ENCODE data around the gene SUPT5H. TPM values are rescaled to one million over a fixed set of nuclear protein-coding genes. Genes with fewer than 3 reads are reported as not detected.
A peak's percentile ranks its signal among the peaks of the same experiment; 100 is the strongest.

Gene SUPT5H
- total RNA-seq, 1 experiment from 2014 or later, result 84.8 TPM

DNA sequence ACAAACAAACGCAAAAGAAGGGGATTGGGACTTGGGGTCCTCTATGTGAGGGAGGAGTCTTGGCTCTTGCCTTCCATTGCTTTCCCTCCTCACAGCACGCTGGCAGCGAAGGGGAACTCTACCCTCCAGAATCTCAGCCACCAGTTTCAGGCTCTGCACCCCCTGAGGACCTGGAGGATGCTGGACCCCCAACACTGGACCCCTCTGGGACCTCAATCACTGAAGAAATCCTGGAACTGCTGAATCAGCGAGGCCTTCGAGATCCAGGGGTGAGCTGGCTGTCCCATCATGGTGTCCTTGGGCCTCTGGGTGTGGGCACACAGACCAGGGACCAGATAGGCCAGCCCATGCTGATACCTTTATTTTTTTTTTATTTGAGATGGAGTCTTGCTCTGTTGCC is 23.4 kb upstream of the SUPT5H start:
- in situ Hi-C loops (cut with HindIII; ENCODE audit: low sequenced_read_pairs), result no loop called here

DNA sequence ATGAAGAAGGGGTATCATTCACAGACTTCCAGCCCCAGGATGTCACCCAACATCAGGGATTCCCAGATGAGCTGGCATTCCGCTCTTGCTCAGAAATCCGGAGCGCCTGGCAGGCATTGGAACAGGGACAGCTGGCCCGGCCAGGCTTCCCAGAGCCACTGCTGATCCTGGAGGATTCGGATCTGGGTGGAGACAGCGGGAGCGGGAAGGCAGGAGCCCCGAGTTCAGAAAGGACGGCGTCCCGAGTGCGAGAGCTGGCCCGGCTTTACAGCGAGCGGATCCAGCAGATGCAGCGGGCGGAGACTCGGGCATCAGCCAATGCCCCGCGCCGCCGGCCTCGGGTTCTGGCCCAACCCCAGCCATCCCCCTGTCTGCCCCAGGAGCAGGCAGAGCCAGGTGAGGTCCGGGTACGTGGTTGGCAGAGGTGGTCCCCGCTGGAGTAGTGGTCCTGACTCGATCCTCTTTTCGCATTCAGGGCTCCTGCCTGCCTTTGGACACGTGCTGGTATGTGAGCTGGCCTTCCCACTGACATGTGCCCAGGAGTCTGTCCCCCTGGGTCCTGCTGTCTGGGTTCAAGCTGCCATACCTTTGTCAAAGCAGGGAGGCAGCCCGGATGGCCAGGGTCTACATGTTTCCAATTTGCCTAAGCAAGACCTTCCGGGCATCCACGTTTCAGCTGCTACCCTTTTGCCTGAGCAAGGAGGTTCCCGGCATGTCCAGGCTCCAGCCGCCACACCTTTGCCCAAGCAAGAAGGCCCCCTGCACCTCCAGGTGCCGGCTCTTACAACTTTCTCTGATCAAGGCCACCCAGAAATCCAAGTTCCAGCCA is 21.9 kb upstream of the SUPT5H start:
- in situ Hi-C loops (cut with HindIII; ENCODE audit: low sequenced_read_pairs), result no loop called here
- no peak for DNase-seq (ENCODE audit: low spot score)

More for the DNA sequence above, 23.4 kb upstream of the SUPT5H start:
- DNase-seq (ENCODE audit: low spot score), result no peak

DNA sequence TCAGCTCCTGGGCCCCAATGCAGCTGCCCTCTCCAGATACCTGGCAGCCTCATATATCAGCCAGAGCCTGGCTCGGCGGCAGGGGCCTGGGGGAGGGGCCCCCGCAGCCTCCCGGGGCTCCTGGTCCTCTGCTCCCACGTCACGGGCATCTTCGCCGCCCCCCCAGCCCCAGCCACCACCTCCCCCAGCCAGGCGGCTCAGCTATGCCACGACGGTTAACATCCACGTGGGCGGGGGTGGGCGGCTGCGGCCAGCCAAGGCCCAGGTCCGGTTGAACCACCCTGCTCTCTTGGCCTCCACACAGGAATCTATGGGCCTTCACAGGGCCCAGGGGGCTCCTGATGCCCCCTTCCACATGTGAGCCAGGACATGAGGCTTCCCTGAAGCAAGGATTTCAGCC is 20.4 kb upstream of the SUPT5H start:
- in situ Hi-C loops (cut with HindIII; ENCODE audit: low sequenced_read_pairs), result no loop called here
- DNase-seq (ENCODE audit: low spot score), result no peak

DNA sequence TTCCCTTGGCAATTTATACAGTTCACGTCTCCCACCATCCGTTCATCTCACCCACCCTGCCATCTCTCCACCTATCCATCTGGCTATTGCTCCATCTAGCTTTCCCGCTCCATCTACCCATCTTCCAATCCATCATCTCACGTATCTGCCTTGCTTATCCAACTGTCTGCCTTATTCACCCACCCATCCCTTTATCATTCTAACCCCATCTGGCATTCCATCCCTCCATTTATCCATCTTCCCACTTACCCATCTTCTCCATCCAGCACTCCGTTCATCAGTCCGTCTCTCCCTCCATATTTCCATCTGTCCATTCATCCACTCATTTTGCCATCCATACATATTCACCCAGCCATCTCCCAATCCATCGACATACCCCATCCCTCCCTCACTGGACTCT is 19.6 kb upstream of the SUPT5H start:
- no peak for DNase-seq (ENCODE audit: low spot score)
- in situ Hi-C loops (cut with HindIII; ENCODE audit: low sequenced_read_pairs), result no loop called here

DNA sequence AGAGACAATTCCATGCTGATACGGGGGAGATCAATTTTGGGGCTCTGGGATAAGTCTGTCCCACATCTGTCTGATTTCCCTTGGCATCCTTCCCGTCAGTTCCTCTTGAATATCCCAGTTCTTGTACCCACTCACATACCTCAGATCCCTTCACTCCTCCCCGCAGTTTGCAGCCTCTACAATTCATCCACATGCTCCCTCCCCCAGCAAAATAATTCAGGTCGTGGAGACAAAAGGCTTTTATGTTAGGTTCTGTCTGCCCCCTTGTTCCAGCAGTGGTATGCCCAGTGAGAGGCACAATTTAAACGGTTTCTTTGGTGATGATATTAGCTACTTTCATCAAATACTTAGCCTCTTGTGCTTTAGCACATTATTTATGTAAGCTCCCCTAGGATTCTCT is 19.2 kb upstream of the SUPT5H start:
- in situ Hi-C loops (cut with HindIII; ENCODE audit: low sequenced_read_pairs), result no loop called here
- DNase-seq (ENCODE audit: low spot score), result no peak

DNA sequence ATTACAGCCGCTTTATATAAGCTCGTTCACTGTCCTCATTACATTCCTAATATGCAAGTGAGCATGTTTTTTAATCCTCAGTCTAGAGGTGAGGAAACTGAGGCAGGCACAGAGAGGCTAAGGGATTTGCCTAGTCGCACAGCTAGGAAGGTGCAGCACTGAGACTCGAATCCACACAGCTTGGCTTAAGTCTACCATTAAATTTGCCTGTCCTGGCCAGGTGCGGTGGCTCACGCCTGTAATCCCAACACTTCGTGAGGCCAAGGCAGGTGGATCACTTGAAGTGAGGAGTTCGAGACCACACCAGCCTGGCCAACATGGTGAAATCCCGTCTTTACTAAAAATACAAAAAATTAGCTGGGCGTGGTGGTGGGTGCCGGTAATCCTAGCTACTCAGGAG is 17.7 kb upstream of the SUPT5H start:
- DNase-seq (ENCODE audit: low spot score), result no peak
- in situ Hi-C loops (cut with HindIII; ENCODE audit: low sequenced_read_pairs), result no loop called here

DNA sequence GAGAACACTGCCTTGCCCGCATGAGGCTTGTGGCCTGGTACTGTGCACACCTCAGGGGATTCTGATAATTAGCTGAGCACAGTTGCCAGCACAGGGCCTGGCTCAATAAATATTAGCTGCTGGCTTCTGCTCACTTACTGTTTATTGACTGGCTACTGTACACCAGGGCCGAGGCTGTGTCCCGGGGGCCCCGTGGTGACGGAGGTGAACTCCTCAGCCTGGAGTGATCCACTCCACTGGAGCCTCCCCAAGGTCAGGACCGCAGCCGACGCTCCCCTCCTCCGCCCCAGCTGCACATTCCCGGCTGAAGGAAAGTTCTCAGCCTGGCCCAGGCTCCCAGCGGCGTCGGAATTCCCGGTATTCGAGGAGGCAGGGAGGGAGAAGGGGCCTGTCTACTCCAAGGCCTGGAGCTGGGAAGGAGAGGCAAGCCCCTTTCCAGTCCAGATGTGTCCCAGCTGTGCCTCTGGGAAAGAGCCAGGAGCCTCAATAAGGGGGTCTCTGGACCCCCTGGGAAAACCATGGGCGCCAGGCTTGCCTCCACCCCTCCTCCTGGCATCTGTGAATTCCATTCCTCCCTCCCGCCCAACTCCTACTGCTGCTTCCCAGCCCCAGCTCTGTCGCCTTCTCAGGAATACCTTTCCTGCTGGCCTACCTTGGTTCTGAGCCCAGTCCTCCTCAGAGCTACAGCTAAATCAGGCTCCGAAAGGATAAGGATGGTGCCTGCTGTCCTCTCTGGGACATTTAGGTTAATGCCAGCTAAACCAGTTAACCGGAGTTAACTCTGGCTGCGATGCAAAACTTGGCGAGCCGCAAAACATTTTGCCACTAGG is 16.9 kb upstream of the SUPT5H start:
- peak; percentile 48 for DNase-seq (ENCODE audit: low spot score)
- in situ Hi-C loops (cut with HindIII; ENCODE audit: low sequenced_read_pairs), result no loop called here

DNA sequence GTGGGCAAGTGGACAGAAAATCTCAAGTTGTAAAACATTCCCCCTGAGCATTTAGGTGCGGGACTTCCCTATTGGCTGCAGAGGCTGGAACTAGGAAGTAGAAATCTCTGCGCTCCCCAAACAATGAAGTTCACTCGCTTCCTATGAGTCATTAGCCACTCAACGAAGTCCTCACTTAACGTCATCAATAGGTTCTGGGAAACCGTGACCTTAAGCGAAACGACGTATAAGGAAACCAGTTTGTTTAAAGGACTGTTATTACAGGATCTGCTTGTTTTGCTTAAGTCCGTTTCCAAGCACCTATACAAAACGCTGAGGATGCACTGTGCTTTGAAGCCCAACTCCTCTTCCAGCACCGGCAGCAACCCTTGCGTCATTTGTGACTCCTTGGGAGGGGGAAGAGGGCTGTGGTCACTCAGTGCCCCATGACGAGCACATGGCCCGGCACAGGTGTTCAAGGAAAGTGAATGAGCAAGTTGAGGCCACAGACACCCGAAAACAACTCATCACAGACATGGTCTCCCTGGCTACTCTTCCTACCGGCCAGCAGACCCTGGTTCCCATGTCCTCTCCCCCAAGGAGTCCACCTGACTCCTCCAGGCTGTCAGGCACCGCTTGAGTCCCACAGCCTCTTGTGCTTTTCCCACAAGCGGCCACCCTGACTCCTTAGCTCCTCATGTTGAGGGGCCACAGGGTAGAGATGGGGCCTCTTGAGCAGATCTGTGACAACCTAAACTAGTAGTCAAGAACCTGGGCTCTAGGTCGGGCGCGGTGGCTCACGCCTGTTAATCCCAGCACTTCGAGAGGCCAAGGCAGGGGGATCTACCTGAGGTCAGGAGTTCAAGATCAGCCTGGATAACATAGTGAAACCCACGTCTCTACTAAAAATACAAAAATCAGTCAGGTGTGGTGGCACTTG is 14.4 kb upstream of the SUPT5H start:
- peak; percentile 68 for DNase-seq (ENCODE audit: low spot score)
- in situ Hi-C loops (cut with HindIII; ENCODE audit: low sequenced_read_pairs), result no loop called here

DNA sequence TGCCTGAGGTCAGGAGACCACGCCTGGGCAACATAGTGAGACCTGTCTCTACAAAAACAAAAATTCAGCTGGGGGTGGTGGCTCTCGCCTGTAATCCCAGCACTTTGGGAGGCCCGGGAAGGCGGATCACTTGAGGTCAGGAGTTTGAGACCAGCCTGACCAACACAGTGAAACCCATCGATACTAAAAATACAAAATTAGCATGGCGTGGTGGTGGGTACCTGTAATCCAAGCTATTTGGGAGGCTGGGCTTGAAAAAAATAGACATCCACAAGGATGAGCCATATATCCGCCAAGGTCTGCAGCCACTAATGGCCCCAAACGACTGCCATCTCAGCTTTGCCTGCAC is 12.7 kb upstream of the SUPT5H start:
- in situ Hi-C loops (cut with HindIII; ENCODE audit: low sequenced_read_pairs), result no loop called here
- no peak for DNase-seq (ENCODE audit: low spot score)

DNA sequence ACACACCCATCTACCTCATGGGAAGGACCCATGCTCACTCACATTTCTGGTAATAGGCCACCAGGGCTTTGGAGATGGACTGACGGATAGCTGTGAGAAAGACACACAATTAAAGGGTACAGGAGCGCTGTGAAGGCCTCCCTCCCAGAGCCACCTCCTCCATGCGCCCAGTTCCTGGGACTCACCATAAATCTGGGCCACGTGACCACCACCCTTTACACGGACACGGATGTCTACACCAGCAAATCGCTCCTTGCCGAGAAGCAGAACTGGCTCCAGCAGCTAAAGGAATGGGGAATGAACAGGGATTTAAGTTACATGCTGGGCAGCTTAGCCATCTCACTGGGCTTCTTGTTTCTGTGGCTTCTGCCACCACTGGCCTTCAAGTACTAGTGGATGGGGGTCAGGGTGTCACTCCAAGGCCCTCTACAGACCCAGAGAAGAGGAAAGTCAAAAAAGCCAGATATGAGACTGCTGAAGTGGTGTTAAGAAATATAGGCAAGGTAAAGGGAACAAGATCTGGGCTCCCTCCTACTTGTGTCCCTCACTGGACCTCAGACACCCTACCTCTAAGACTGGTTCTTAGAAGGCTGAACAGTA is 11.8 kb upstream of the SUPT5H start:
- DNase-seq (ENCODE audit: low spot score), result no peak
- in situ Hi-C loops (cut with HindIII; ENCODE audit: low sequenced_read_pairs), result no loop called here

DNA sequence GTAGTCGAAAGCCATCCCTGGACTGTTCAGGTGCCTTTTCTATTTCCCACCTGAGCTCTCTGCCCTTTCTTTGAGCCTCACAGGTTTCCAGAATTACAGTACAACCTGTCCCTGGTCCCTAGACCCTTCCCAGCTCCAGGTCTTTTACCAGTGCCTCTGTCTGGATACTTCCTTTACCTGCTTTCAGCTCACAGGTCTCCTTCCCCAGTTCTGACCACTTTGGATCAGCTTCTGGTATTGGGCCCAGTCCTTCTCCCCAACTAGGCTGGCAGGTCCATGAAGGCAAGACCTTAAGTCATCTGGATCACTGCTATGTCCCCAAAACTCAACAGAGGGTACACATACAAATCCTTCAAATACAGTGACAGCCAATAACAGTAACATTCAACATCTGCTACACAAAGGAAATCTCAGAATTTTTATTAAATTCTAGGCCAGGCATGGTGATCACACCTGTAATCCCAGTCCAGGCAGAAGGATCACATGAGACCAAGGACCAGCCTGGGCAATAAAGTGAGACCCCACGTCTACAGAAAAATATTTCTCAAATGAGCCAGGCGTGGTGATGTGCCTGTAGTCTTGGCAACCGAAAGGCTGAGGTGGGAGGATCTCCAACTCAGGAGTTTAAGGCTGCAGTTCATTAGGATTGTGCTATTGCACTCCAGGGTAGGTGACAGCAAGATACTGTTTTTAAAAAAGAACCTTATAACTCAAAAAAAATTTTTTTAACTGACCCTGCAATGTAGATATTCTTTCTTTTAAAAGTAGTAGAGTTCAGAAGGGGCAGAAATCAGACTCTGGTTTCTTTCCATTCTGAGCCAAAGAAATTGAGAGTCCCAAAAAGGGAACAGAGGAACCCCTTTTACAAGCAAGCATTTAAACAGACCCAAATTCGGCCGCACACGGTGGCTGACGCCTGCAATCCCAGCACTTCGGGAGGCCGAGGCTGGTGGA is 11.0 kb upstream of the SUPT5H start:
- DNase-seq (ENCODE audit: low spot score), result no peak
- in situ Hi-C loops (cut with HindIII; ENCODE audit: low sequenced_read_pairs), result no loop called here

DNA sequence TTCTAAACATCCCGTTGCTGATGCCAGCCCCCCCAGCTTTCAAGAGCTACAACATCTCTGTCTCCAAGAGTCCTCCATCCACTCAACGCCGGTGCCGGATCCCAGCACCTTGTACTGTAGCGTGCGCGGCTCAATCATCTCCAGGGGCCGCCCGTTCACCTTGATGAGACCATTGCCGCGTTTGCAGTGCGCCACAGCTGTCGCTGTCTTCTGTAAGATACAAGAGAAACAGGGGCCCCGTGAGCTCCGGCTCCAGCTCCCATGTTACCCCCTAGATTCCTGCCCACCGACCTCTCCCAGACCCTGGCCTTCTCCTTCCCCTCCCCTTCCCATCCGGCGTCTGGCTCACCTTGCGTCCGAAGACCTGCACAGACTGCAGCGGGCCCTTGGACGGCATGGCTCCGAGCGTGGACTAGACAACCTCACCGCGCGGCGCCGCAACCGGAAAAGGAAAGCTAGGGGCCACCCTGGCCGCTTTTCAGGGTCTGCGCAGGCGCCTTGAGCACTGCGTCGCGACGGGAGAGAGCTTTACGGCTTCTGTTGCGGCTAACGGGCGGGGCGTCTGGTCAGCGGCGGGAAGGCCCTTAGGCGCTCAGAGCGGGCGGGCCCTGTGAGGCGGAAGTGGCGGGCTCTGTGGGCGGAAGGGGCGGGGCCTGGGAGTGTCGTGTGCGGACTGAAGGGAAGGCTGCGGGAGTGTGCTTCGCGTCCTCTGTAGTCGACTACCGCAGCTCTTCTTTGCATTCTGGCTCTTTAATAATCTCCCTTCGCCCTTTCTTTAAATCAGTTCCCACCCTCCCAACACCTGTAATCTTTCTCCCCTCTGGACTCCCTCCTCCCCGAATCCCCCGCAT is 9.7 kb upstream of the SUPT5H start, which contains the start of gene RPS16:
Gene RPS16, minus strand, starts transcription at position 451 of the 851 bp plus-strand sequence. Its CDS starts 54 bp downstream, at position 397.
- in situ Hi-C loops (cut with HindIII; ENCODE audit: low sequenced_read_pairs), result no loop called here
- DNase-seq (ENCODE audit: low spot score), result peak; percentile 98

DNA sequence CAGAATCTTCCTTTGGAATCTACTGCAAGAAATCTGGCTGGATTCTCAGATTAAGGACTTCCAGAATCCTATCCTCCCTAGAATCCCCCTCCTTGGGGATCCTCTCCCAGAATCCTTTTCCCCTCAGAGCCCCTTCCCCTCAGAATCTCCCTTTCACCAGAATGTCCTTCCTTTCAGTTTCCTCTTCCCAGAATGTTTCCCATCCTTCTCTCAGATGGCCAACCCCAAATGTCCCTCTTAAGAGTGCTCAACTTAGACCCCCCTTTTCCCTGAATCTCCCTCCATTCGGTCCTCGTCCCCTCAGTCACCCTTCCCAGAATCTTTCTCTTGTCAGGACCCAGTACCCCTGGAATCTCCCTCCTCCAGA is 9.0 kb upstream of the SUPT5H start:
- DNase-seq (ENCODE audit: low spot score), result no peak
- in situ Hi-C loops (cut with HindIII; ENCODE audit: low sequenced_read_pairs), result no loop called here

DNA sequence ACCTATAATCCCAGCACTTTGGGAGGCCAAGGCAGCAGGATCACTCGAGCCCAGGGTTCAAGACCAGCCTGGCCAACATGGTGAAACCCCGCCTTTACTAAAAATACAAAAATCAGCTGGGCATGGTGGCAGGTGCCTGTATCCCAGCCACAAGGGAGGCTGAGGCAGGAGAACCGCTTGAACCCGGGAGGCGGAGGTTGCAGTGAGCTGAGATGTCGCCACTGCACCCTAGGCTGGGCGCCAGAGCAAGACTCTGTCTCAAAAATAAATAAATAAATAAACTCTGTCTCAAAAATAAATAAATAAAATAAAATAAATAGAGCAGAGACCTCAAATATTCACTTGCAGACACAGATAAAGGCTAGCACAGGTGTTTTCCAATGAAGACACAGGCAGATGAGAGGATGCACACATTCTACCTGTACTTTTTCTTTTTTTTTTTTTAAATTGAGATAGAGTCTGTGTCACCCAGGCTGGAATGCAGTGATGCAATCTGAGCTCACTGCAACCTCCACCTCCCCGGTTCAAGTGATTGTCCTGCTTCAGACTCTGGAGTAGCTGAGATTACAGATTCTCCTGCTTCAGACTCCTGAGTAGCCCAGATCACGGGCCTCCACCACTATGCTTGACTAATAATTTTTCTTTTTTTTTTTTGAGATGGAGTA is 7.0 kb upstream of the SUPT5H start:
- DNase-seq (ENCODE audit: low spot score), result no peak
- in situ Hi-C loops (cut with HindIII; ENCODE audit: low sequenced_read_pairs), result no loop called here

DNA sequence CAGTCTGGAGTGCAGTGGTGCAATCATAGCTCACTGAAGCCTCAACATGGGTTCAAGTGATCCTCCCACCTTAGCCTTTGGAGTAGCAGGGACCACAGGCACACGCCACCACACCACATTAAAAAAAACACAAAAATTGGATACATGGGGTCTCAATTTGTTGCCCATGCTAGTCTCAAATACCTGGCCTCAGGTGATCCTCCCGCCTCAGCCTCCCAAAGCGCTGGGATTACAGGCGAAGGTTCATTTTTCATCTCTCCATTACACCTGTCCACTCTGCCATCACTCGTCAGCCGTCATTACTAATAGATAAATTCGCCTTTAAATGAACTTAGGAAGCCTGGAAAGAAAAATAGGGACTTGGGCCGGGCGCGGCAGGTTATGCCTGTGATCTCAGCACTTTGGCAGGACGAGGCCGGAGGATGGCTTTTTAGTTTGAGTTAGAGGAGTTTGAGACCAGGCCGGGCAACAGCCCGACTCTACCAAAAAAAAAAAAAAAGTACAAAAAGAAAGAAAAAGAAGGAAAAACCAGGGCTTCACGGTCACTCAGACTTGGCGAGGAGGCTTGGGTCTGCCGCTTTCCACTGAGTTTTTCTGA is 685 bp upstream of the SUPT5H start:
- in situ Hi-C loops (cut with HindIII; ENCODE audit: low sequenced_read_pairs), result no loop called here

DNA sequence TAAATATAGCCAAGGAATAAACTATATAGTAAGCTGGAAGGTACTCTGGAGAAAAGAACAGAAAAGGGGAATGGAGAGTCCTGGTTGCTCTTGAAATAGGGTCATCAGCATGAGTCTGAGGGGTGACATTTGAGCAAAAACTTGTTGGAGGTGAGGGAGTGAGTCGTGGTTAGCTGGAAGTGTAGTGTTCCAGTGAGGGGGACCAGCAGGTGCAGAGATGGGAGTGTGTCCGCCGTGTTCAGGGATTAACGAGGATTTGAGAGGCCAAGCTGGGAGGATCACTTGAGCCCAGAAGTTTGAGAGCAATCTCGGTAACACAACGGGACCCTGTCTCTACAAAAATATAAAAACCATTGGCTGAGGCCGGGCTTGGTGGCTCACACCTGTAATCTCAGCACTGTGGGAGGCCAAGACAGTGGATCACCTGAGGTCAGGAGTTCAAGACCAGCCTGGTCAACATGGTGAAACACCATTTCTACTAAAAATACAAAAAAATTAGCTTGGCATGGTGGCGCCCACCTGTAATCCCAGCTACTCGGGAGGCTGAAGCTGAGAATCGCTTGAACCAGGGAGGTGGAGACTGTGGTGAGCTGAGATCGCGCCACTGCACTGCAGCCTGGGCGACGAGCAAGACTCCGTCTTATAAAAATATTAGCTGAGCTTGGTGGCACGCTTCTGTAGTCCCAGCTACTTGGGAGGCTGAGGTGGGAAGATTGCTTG is 1.1 kb downstream of the SUPT5H start:
- no peak for DNase-seq (ENCODE audit: low spot score)
- in situ Hi-C loops (cut with HindIII; ENCODE audit: low sequenced_read_pairs), result no loop called here

More for the DNA sequence above, 685 bp upstream of the SUPT5H start:
- no peak for DNase-seq (ENCODE audit: low spot score)

Data from G401 (cell line).